HG02943 (cell line): ENCODE data around the gene SERTAD2.

Experiments
- ATAC-seq: cut with Tn5 transposase; IDR thresholded peaks from one replicate; pipeline ENCODE4 v1.9.1; 2021; ENCODE audit warnings: mild to moderate bottlenecking, low read depth, moderate library complexity; ENCODE audit not compliant: unreplicated experiment

Gene SERTAD2

DNA sequence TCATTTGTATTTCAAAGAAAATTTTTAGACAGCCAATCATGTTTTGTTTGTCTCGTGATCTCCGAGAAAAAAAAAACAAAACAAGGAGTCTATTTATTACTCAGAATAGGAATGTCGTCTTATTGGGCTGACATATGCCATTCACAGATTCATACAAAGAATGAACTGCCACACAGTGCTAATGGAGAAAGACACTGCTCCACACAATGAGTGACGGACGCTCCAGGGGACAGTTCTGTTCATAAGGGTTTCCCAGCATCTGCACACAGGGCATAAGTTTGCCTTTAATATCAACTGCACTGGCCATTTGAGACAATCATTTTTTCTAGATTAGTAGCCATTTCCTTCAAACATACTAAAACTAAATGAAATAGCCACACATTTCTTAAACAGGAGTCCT is 3.4 kb downstream of the SERTAD2 start:
- ATAC-seq = no peak

DNA sequence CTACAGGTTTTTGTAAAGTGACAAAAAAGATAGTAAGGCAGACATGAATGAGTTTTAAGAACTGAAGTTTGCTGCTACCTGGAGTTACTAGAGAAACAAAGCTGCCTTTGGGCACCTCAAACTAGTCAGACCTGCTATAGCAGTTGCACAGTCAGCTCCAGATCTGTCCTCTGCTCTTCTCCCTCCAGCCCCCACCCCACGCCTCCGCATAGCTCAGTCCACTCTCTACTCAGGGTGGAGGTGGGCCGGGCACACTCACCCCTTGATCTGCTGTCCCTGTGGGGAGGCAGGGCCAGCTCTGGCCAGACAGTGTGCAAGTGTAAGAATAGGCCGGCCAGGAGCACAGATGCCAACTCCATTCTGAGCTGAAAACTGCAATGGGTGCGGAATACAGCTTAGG is 4.1 kb downstream of the SERTAD2 start:
- ATAC-seq = no peak

DNA sequence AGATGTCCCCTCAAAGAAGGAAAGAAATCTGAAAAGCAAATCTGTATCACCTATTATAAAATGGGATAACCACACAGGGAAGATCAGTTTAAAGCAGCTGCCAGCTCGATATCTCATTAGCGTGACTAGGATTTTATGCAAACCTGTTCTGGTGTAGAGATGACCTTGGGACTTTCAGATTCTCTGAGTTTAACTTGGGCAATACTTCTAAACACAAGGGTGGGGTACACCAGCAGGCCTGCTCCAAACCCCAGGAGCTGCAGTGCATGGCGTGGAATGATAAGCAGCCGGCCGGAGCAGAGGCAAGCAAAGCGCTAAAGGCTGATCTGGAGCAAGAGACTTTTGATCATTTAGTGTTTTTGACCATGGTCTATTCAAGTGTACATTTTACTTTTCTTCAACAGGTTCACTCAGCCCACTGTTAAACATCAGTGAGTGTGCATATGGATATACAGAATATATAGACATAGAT is 4.7 kb downstream of the SERTAD2 start:
- ATAC-seq = no peak

DNA sequence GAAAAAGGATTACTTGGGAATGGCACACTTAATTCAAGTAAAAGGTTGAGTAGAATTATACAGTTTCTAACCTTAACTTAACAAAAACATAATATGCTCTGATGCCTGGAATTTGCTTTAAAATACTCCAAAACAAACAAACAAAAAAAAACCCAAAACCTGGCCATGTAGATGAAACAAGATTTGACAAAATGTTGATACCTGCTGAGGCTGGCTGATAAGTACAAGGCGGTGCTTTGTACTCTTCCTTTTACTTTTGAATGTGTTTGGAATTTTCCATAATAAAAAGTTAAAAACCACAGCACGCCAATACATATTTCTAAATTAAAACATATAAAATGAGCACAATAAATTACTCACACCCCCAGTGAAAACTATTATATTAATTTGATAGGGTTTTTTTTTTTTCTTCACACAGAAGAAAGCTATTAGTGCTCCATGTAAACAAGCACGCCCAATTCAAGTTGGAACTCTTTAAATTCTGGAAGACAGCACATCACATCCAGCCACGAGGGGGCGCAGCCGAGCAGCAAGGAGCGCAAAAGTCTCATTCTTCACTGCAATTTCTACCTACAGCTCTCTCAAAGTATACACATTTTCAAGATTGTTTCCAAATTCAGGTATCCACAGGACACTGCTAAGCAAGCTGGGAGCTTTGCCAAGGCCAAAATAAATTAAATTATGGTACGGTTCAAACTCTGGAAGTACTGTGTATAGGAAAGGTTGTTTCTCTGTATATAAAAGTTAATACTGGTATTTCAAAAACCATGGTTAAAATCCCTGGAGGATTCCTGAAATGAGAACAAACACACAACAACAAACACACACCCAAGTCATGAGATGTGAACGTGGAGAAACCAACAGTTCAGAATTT is 7.5 kb downstream of the SERTAD2 start:
- no peak for ATAC-seq

DNA sequence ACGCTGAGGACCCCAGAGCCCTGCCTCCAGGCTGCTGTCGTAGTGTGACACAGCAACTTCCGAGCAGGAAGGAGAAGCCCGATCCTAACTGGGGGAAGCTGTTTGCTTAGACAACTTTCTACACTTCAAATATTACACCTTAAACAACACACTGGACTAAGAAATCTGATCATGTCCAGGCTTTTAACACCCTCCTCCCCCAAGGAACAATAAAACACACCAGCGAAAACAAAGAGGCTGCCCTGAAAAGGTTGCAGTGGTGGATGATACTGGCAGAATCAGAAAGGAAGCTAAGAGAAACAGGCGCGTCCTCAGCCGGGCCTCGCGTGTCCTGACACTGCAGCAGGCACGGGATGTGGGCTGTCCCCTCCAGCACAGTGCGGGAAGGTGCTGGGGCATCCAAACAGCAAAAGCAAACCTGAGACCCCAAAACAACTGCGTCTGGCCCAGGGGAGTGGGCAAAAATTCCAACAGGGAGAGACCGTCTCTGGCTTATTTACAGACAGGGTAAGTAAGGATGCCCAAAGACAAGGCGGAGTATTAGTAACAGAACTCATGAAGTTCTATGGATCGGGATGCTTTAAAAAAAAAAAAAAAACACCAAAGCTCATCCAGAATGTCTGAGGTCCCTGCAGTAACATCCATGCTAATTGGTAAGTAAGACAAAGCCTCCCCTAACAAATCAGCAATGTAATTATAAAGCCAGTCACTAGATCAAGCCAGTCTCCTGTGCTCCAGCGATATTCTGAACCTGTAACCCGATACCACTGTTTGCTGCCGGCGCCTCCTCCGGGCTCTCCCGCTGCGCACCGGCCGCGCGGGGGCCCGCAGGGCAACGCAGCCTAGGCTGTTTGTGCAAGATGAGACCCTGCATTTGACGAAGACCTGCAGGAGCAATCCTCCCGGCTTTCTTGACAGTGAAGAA is 9.0 kb downstream of the SERTAD2 start:
- ATAC-seq = peak; percentile 47

DNA sequence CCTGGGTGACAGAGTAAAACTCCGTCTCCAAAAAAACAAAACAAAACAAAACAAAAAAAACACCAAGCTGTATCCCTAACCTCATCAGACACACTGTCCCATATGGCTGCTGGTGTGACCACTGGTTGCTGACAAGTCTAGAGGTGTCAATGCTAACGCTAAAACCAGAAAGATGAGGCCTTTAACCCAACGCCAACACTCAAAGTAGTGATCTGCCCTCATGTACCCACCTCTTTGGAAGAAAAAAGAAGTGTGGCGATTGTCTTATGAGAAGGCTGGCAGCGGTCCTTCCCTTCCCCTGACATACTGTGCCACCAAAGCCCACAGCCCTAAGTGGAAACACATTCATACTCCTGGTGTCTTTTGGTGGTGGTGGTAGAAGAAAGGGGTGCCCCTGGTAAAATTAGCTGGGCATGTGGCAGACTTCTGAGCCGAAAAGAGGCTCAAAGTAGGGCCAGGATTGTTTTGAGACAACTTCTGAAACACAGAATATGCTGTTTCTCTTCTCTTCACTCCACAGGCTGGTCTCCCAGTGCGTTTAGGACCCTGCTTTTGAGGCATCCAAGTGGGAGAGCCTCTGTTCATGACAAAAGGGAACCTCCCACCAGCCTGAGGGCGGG is 9.8 kb downstream of the SERTAD2 start:
- ATAC-seq = no peak

DNA sequence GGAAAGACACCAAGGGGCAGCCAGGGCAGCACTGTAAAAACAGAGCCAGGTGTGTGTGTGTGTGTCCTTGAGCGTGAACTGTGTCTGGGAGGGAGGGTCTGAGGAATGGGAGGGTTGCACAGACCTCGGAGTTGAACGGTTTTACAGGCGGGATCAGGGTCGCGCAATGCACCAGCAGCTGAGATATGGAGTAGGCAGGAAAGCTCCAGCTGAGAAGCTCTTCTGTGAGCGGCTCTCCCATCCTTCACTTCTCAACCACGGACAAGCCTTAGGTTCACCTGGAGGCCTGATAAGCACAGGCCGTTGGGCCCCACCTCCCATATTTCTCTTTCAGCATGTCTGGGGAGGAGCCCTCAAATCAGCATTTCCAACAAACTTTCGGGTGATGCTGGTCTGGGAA is 12.1 kb downstream of the SERTAD2 start:
- no peak for ATAC-seq

DNA sequence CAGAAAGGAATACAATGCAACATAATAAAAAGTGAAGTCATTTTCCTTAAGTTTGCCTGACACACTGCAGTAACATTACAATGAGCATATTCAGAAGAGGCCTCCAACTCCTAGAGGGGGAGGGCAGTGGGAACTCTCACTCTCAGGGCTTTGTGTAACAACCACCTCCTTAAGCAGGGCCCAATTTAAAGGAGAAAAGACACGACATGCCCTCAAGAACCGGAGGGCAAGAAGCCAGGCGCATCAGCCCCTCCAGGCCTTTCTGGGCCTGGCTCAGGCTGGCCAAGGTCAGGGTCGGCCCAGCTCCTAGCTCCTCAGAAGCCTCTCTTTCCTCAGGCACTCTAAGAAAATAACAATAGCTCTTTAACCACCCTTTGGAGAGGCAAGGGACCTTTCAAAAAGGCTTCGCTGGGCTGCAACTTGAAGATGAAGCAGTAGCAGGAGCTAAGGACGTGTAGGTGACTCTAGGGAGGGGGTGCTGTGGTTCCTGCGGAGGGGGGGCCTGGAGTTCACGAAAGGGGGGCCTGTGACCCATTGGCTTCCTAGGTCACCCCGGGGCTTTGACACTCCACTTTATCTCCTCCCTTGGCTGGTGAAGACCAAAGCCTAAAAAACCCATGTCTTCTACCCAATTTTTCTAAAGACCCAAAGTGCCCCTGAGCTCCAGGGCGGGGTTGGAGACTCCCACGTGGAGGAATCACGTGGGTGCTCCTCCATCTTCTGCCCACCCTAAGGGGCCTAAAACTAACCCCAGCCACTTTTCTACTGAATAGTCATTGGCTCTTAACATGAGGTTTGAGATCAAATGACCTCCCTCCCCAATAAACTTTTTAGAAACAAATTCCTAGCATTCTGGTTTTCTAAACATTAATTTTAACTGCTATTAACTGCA is 13.3 kb downstream of the SERTAD2 start:
- ATAC-seq = no peak

DNA sequence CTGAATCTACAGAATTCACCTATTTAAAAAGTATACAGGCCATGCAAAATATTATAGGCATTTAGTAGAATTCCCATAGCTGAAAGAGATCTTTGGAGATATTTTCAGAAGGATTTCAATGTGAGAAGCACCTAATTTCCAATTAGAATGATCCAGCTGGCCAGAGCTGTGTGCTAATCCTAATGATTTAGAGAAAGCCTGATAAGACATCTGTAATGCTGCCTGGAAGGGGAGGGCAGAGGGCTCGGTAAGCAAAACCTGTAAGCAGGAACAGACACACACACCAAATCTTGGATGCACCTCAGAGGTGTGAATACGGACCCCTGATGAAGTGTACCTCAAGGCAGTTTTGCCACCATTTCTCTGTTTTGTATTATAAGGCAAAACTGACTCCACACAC is 14.0 kb downstream of the SERTAD2 start:
- ATAC-seq = no peak

DNA sequence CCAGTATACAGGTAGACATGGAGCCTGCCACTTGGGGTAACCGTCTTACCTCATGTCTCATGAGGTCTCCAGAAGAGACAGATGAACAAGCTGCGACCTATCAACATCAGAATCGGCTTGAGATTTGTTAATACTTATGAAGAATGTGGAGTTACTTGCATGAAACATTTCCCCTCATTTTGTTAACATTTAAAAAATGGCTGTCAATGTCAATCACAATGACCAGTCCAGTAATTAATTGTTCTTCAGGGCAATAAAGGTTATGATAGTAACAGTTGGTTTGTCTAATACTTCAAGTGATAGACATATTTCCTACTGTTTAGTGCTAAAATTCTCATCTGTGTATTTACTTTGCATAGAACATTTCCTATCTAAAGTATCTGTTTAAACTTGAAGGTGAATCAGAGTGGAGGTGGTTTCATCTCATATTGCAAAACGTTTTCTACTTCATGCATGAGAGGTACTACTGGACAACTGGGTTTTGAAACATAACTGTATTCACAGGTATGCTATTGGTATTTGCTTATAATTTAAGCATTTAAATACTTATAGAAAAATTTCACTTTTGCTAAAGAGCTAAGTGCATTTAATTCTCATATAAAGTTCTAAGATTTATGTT is 15.1 kb downstream of the SERTAD2 start:
- no peak for ATAC-seq

DNA sequence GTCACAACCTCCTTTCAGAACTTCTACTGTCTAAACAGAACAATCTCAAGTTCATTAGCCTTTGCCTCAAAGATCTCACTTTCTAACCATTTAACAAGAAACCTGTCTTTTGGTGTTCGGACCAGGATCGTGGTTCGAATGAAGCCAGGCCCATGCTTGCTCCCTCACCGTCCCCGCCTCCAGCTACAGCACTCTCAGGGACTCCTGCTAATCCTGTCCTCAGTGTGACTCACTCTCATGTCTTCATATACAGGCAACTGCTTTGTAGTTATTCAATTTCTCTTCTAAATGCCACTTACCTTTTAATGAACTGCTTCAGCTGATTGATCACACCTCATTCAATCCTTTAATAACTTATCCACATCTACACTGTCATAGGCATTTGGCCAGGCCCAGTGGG is 15.8 kb downstream of the SERTAD2 start:
- no peak for ATAC-seq

DNA sequence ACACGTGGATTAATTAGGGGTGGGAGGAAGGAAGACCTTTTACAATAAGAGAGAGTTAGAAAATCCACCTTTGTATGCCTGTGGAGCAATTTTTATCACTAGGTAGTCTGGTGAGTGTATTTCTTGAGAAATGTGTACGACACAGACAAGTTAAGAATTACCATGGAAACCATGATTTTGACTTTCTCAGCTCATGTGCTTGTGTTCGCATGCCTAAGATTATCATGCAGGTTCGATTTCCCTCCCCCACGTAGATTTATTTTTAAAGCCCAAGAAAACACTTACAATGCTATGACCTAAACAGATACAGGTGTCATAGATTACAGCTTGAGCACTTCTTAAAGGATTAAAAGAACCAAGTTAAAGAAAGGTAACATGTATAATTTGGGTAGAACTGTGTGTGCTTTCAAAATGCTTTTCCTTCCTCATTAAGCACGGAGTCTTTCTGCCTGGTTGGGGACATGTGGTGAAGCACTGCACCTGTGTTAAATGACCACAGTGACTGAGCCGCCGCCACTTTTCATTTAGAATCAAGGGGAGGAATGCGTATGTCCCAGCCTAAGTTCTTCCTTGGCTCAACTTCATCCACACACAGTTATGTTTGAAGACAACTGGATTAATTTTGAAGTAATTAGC is 16.6 kb downstream of the SERTAD2 start:
- peak; percentile 46 for ATAC-seq

DNA sequence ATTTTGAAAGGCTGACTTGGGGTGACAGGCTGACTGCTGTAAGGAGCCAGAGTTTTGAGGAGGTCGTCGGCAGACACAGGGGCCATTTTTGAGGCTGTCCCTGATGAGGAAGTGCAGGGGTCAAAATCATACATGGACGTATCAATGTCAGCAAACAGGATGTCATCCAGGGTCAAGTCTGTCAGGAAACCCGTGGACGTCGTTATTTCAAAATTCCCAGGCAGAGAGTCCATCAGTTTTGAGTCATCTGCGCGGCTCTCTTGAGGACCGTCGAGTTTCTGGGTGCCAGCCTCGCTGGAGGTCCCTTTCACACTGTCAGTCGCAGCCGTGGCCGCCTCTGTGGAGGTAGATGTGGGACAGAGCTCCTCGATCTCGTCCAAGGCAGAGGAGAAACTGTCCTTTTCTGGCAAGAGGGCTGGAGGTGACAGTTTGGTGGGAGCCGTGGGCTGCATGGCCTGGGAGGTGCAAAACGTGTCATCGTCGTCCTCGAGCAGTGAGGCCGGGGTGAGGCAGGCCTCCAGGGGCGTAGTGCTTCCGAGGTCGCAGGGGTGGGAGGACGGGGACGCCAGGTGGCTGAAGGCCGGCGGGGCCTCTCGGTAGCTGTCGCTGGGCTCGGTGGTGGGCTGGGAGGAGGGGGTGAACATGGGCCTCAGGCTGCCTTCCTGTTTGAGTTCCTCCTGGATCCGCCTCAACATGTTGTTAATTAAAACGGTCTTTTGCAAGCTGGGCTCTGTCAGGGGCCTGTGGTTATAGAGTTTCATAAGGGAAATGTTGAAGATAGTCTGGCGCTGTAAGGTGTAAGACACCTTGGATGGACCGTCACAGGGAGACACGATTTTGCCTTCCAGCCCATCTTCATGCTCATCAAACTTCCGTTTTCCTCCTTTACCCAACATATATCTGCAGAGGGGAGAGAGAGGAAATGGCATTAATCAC is 17.5 kb downstream of the SERTAD2 start:
- peak; percentile 67 for ATAC-seq

DNA sequence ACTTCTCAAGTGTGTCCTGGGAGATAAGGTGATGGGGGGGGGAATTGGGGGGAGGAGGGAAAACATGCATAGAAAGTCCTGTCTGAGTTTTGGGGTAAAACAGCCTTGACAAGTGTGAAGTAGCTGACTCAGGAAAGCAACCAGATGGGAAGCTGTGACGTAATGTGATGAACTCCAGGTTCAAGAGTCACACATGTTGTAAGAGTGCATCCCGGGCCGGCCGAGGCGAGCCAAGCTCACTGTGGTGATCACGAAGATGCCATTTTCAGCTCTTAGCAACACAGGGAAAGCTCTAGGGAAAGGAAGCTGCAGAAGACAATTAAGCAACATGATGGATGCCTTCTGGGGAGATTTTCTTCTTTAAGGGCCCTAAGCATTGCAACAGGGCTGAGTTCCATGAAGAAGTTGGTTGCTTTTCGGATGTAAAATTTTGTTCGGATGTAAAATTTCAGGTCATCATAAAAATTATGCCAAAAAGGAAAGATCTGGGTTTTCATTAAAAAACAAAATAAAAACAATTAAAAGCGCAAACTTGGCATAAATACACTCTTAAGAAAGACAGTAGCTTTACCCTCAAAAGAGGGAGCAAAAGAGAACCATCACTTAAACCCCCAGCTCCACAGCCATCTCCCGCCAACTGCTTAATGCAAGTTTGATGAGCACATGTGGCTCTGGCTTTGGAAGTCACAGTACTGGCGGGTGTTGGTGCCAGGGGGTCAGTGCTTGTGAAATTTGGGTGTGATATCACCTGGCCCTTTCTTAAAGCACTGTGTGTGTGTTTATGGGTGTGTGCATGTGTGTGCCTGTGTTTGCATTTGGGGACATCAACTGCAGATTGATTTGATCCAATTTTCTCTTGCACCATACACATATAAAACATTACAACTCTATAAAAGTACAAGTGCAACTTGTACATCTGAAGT is 19.1 kb downstream of the SERTAD2 start:
- ATAC-seq = no peak

DNA sequence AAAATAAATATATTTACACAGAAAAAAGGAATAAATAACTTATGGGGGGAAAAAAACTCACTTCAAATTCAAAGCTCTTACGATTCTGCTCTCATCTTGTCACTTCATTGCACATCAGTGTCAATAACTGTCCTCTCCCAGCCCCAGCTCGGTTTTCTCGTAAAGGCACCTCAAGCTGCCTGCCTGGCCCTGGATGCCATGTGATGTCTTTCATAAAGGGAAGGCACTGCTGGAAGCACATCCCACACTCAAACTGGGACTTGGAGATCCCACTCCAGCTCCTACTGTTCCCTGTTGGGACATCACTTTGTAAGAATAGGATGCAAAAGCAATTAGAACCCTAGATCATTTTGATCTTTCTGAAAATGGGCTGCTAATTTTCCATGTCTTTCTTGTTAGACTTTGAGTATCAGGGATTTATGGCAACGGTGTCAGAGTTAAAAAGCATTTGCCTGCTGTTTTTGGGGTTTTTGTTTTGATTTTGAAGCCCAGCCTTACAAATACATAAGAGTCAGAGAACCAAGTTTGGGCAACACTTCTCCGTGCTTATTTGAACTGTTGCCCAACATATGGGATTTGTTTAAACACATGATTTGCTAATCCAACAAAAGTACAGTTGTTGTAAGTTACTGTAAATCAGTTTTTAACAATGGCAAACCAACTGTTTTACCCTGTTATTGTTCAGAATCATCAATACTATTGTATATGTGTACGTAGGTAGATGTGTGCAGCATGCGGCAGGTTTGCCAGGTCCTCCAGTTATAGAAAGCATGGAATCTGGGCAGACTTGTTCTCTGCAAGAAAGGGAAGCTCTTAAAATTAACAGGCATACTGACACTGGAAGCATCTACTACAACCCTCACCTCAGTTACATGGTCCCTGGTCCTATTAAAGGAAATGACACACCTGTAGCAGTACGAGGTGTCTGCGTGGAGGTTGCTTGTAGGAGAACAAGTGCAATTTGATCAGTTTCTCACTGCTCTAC is 20.6 kb downstream of the SERTAD2 start:
- ATAC-seq = no peak

DNA sequence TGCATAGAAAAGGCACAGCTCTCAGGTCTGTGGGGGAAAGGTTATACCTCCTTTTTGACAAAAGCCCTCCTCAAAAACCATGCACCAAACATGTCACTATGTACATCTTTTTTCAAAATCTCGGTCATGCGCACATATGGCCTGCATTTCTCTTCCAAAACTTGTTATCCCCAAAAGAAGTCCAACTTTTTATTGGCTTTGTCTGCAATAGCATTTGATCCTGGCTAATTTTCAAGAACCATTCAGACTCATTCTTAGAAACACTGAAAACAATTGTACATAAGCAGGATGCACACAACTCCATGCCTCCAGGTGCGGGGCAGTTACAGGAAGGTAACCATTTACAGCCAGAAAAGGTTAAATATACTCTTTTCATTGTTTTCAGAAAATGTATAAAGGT is 21.9 kb downstream of the SERTAD2 start:
- ATAC-seq = no peak
